GM23338 (cell line): Measurements from ENCODE around the gene PTGIR. TPM values are rescaled to one million over a fixed set of nuclear protein-coding genes. Genes with fewer than 3 reads are reported as not detected.
A peak's percentile ranks its signal among the peaks of the same experiment; 100 is the strongest.

Experiments used
- ATAC-seq: fragments of 200-7000 bp; cut with Tn5 transposase; 3 replicates; pipeline ENCODE4 v1.9.1; 2020
- DNase-seq: peaks from one replicate; pipeline ENCODE4 v3.0.0-alpha.2; 2015; ENCODE audit warnings: low spot score
- H2AFZ ChIP-seq: fragments of 200-600 bp; sonication (generic); 2 replicates; pipeline ENCODE4 v1.8.0; 2016; ENCODE audit warnings: antibody characterized with exemption, mild to moderate bottlenecking, moderate library complexity
- H3F3A ChIP-seq: fragments of 200-600 bp; sonication (generic); replicated peaks from 2 replicates; pipeline ENCODE4 v1.8.0; 2017; ENCODE audit warnings: antibody characterized with exemption, mixed run types, low read depth
- H3K27ac ChIP-seq: fragments of 200-600 bp; sonication (generic); 2 replicates; pipeline ENCODE4 v1.6.1; 2016; ENCODE audit warnings: low read depth
- H3K27me3 ChIP-seq: fragments of 200-600 bp; sonication (generic); 2 replicates; pipeline ENCODE4 v1.8.0; 2016; ENCODE audit warnings: mild to moderate bottlenecking, mixed run types, moderate library complexity; ENCODE audit not compliant: insufficient read depth
- H3K36me3 ChIP-seq: fragments of 200-600 bp; sonication (generic); 2 replicates; pipeline ENCODE4 v1.8.0; 2016; ENCODE audit warnings: mild to moderate bottlenecking; ENCODE audit not compliant: insufficient read depth
- H3K4me1 ChIP-seq: fragments of 200-600 bp; sonication (generic); 2 replicates; pipeline ENCODE4 v1.8.0; 2016; ENCODE audit warnings: mild to moderate bottlenecking, moderate library complexity; ENCODE audit not compliant: insufficient read depth
- H3K4me2 ChIP-seq: fragments of 200-600 bp; sonication (generic); 2 replicates; pipeline ENCODE4 v1.7.1; 2017; ENCODE audit warnings: mixed run types
- H3K4me3 ChIP-seq: fragments of 200-600 bp; sonication (generic); 2 replicates; pipeline ENCODE4 v1.6.1; 2016; ENCODE audit warnings: mixed run types
- H3K79me2 ChIP-seq: fragments of 200-600 bp; sonication (generic); replicated peaks from 2 replicates; pipeline ENCODE4 v1.8.0; 2017; ENCODE audit warnings: mild to moderate bottlenecking; ENCODE audit not compliant: insufficient read depth
- H3K9me2 ChIP-seq: fragments of 200-600 bp; sonication (generic); 2 replicates; pipeline ENCODE4 v1.8.0; 2017; ENCODE audit not compliant: insufficient read depth
- H4K20me1 ChIP-seq: fragments of 200-600 bp; sonication (generic); replicated peaks from 2 replicates; pipeline ENCODE4 v1.8.0; 2017; ENCODE audit warnings: mild to moderate bottlenecking; ENCODE audit not compliant: insufficient read depth
- H3K27ac Mint-ChIP-seq: 2 replicates; pipeline ENCODE4 v1.8.0; 2020; ENCODE audit warnings: inconsistent platforms, mild to moderate bottlenecking, moderate library complexity, mixed read lengths
- H3K27me3 Mint-ChIP-seq: 3 replicates; pipeline ENCODE4 v1.8.0; 2022; ENCODE audit warnings: low read depth, mild to moderate bottlenecking, moderate library complexity, mixed read lengths, inconsistent platforms; ENCODE audit not compliant: insufficient read depth, poor library complexity
- H3K36me3 Mint-ChIP-seq: 3 replicates; pipeline ENCODE4 v1.8.0; 2021; ENCODE audit warnings: low read depth, mild to moderate bottlenecking, inconsistent platforms, moderate library complexity, mixed read lengths
- H3K4me1 Mint-ChIP-seq: 3 replicates; pipeline ENCODE4 v1.8.0; 2020; ENCODE audit warnings: mild to moderate bottlenecking, inconsistent platforms, mixed read lengths
- H3K4me3 Mint-ChIP-seq: 3 replicates; pipeline ENCODE4 v1.8.0; 2021; ENCODE audit warnings: moderate library complexity, mild to moderate bottlenecking, inconsistent platforms, mixed read lengths
- H3K9me3 Mint-ChIP-seq: 3 replicates; pipeline ENCODE4 v1.8.0; 2020; ENCODE audit warnings: moderate library complexity, mild to moderate bottlenecking, inconsistent platforms, mixed read lengths
- CREB1 ChIP-seq: fragments of 250-450 bp; sonication (Bioruptor Pico); IDR thresholded peaks from 2 replicates; pipeline ENCODE4 v1.5.0; 2020; ENCODE audit warnings: low read depth, mild to moderate bottlenecking, moderate library complexity
- EZH2 ChIP-seq: fragments of 200-600 bp; sonication (generic); IDR thresholded peaks from one replicate; pipeline ENCODE4 v1.8.0; 2017; ENCODE audit warnings: antibody characterized with exemption, mild to moderate bottlenecking, low read depth; ENCODE audit not compliant: unreplicated experiment
- EZH2phosphoT487 ChIP-seq: fragments of 200-600 bp; sonication (generic); IDR thresholded peaks from one replicate; pipeline ENCODE4 v1.8.1; 2018; ENCODE audit warnings: antibody characterized with exemption; ENCODE audit not compliant: unreplicated experiment
- POLR2AphosphoS5 ChIP-seq: IDR thresholded peaks from 2 replicates; pipeline ENCODE4 v1.6.1; 2016; ENCODE audit warnings: antibody characterized with exemption, low read depth
- STAT1 ChIP-seq: IDR thresholded peaks from one replicate; pipeline ENCODE4 v1.6.1; 2016; ENCODE audit warnings: antibody characterized with exemption; ENCODE audit not compliant: unreplicated experiment
- ZNF114 ChIP-seq: fragments of 250-450 bp; sonication (Bioruptor Pico); IDR thresholded peaks from 2 replicates; pipeline ENCODE4 v1.5.0; 2020; ENCODE audit warnings: mild to moderate bottlenecking, moderate library complexity
- ZNF331 ChIP-seq: fragments of 250-450 bp; sonication (Bioruptor Pico); IDR thresholded peaks from 2 replicates; pipeline ENCODE4 v1.5.0; 2020; ENCODE audit warnings: low read depth, mild to moderate bottlenecking, moderate library complexity
- ZNF462 ChIP-seq: fragments of 250-450 bp; sonication (Bioruptor Pico); IDR thresholded peaks from 2 replicates; pipeline ENCODE4 v1.5.0; 2020; ENCODE audit warnings: mild to moderate bottlenecking, moderate library complexity
- polyA plus RNA-seq: library from polyadenylated mRNA; unstranded; fragments of >200 nt; fragmentation: Nextera tagmentation; extraction: Ambion mirVana; gene quantifications from 2 replicates; pipeline ENCODE4 v1.2.1, GENCODE V29; 2016
- total RNA-seq: library from RNA; depleted of rRNA; stranded (reverse); fragments of >200 nt; shearing (Covaris generic); gene quantifications from 2 replicates; pipeline ENCODE4 v1.2.3, GENCODE V29; 2014
- TF ChIP-seq, protein P1 (sequence below): IDR thresholded peaks from 2 replicates; pipeline ENCODE4 v1.6.1; 2016; ENCODE audit warnings: antibody characterized with exemption
- TF ChIP-seq, protein P2 (sequence below): IDR thresholded peaks from one replicate; pipeline ENCODE4 v1.6.1; 2018; ENCODE audit warnings: antibody characterized with exemption; ENCODE audit not compliant: unreplicated experiment

The PTGIR gene
- total and polyA plus RNA-seq, 2 experiments from 2014 or later: not detected

- Histone ChIP-seq H3K36me3 (peaks cover 21% of the 10 kb centered on the region; the same call in 1 of the 2 replicates), H3K4me2 (no peak overlapping the region), H3F3A (no peaks in the 10 kb centered on the region), H4K20me1 (peaks cover 18% of the 10 kb centered on the region), H3K4me3 (no peak overlapping the region), H2AFZ (no peak overlapping the region), H3K79me2 (peaks cover 21% of the 10 kb centered on the region), H3K27ac (no peak overlapping the region), H3K27me3 (no peaks in the 10 kb centered on the region), H3K9me2 (no peaks in the 10 kb centered on the region), H3K4me1 (peaks cover 4% of the 10 kb centered on the region)
- H3K9me3 Mint-ChIP-seq: no peaks in the 10 kb centered on the region
- no peak overlapping the region for H3K27ac Mint-ChIP-seq
- TF ChIP-seq, protein P1, sequence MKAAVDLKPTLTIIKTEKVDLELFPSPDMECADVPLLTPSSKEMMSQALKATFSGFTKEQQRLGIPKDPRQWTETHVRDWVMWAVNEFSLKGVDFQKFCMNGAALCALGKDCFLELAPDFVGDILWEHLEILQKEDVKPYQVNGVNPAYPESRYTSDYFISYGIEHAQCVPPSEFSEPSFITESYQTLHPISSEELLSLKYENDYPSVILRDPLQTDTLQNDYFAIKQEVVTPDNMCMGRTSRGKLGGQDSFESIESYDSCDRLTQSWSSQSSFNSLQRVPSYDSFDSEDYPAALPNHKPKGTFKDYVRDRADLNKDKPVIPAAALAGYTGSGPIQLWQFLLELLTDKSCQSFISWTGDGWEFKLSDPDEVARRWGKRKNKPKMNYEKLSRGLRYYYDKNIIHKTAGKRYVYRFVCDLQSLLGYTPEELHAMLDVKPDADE: no peak
- TF ChIP-seq EZH2phosphoT487: no peak
- H3K4me3 Mint-ChIP-seq: no peak overlapping the region
- peaks cover 7% of the 10 kb centered on the region for H3K4me1 Mint-ChIP-seq
- no peak for DNase-seq
- H3K27me3 Mint-ChIP-seq: peaks cover 13% of the 10 kb centered on the region
- ATAC-seq: no peak
- H3K36me3 Mint-ChIP-seq: peaks cover 40% of the 10 kb centered on the region
Measured at GRCh38 chr19:46608178-46608577, 16.7 kb downstream of the PTGIR start.

GRCh38 chr19:46607448-46607841 lies 17.4 kb downstream of the PTGIR start:
- no peaks in the 10 kb centered on the region for H3K9me3 Mint-ChIP-seq
- H3K27me3 ChIP-seq: no peaks in the 10 kb centered on the region
- peaks cover 40% of the 10 kb centered on the region for H3K36me3 Mint-ChIP-seq
- H3K27ac ChIP-seq: no peak overlapping the region
- ATAC-seq (no peak), DNase-seq (no peak)
- H2AFZ ChIP-seq: no peak overlapping the region
- peaks cover 11% of the 10 kb centered on the region for H3K4me1 ChIP-seq
- no peak overlapping the region for H3K4me3 Mint-ChIP-seq
- no peak overlapping the region for H3K4me3 ChIP-seq
- no peak overlapping the region for H3K4me2 ChIP-seq
- peaks cover 21% of the 10 kb centered on the region; the same call in 1 of the 2 replicates for H3K36me3 ChIP-seq
- H3K9me2 ChIP-seq: no peaks in the 10 kb centered on the region
- no peaks in the 10 kb centered on the region for H3F3A ChIP-seq
- H3K27me3 Mint-ChIP-seq: peaks cover 13% of the 10 kb centered on the region
- H3K4me1 Mint-ChIP-seq: peaks cover 14% of the 10 kb centered on the region
- peaks cover 25% of the 10 kb centered on the region for H4K20me1 ChIP-seq
- peak overlapping the region; percentile 52; the same call in 1 of the 2 replicates for H3K27ac Mint-ChIP-seq
- H3K79me2 ChIP-seq: peaks cover 28% of the 10 kb centered on the region
- TF ChIP-seq ZNF331 (no peak), EZH2 (no peak), ZNF462 (no peak), CREB1 (CRISPR knock-in tag) (no peak), STAT1 (no peak), EZH2phosphoT487 (no peak), POLR2AphosphoS5 (no peak), ZNF114 (CRISPR knock-in tag) (no peak)
- TF ChIP-seq, protein P1: no peak
- TF ChIP-seq, protein P2, sequence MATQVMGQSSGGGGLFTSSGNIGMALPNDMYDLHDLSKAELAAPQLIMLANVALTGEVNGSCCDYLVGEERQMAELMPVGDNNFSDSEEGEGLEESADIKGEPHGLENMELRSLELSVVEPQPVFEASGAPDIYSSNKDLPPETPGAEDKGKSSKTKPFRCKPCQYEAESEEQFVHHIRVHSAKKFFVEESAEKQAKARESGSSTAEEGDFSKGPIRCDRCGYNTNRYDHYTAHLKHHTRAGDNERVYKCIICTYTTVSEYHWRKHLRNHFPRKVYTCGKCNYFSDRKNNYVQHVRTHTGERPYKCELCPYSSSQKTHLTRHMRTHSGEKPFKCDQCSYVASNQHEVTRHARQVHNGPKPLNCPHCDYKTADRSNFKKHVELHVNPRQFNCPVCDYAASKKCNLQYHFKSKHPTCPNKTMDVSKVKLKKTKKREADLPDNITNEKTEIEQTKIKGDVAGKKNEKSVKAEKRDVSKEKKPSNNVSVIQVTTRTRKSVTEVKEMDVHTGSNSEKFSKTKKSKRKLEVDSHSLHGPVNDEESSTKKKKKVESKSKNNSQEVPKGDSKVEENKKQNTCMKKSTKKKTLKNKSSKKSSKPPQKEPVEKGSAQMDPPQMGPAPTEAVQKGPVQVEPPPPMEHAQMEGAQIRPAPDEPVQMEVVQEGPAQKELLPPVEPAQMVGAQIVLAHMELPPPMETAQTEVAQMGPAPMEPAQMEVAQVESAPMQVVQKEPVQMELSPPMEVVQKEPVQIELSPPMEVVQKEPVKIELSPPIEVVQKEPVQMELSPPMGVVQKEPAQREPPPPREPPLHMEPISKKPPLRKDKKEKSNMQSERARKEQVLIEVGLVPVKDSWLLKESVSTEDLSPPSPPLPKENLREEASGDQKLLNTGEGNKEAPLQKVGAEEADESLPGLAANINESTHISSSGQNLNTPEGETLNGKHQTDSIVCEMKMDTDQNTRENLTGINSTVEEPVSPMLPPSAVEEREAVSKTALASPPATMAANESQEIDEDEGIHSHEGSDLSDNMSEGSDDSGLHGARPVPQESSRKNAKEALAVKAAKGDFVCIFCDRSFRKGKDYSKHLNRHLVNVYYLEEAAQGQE: no peak
